GM12801 (cell line): ENCODE data around the gene CORO2A.

Source experiments
- TF ChIP-seq, protein P1 (sequence below): IDR thresholded peaks from one replicate; pipeline ENCODE4 v1.5.1; 2011; ENCODE audit warnings: control low read depth; ENCODE audit not compliant: insufficient read length; ENCODE audit errors: extremely low read depth

The CORO2A gene

DNA sequence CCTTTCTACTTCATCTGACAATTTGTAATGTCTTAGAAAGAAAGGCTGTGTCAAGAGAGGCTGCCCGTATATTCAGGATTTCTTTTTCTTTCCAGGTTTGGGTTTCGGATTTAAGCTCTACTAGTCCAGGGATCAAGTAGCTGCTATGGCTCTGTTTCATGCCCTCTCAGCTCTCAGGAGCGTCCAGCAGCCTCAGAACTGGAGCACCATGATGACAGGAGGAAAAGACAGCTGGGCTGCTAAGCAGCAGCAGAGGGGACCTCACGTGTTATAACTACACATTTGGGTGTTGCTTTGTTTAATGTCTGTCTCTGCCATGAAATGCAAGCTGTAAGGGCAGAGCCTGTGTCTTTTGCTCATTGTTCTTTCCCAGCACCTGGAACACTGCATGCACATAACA is 34.5 kb upstream of the CORO2A start:
- TF ChIP-seq, protein P1, sequence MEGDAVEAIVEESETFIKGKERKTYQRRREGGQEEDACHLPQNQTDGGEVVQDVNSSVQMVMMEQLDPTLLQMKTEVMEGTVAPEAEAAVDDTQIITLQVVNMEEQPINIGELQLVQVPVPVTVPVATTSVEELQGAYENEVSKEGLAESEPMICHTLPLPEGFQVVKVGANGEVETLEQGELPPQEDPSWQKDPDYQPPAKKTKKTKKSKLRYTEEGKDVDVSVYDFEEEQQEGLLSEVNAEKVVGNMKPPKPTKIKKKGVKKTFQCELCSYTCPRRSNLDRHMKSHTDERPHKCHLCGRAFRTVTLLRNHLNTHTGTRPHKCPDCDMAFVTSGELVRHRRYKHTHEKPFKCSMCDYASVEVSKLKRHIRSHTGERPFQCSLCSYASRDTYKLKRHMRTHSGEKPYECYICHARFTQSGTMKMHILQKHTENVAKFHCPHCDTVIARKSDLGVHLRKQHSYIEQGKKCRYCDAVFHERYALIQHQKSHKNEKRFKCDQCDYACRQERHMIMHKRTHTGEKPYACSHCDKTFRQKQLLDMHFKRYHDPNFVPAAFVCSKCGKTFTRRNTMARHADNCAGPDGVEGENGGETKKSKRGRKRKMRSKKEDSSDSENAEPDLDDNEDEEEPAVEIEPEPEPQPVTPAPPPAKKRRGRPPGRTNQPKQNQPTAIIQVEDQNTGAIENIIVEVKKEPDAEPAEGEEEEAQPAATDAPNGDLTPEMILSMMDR, result no peak

DNA sequence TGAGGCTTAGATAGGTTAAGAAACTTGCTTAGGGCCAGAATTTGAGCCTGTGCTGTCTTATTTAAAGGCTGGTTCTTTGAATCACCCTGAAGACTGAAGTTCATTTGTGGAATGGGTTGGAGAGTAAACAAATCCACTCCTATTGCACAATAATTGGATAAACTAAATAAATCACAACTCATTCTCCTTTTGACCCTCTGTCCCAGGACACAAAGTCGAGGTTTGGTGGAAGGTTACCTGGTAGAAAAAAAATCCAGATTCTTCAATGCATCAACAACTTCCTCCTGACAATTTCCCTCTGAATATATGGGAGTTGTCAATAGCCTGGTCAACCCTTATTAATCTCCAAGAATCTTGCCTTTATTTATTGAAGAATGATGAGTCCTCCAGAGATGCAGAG is 34.1 kb upstream of the CORO2A start:
- TF ChIP-seq, protein P1, result no peak

DNA sequence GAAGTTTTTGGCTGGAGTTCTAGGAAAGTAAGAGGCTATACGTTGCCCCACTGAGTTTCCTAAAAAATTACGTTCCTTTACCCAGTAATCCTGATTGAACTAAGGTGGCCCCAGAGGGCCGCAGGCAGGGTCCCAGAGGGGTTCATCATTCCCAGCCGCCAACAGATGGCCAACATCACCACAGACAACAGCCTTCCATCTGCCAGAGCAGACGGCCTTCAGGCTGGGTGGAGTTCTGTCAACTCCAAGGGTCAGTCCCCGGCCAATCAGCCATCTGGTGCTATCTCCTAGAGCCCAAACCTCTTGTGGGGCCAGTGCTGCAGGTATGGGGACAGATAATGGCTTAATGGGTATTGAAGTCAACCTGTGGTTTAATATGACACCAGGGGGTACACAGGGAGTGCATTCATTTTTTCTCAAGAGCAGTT is 32.6 kb upstream of the CORO2A start:
- TF ChIP-seq, protein P1, result no peak

- TF ChIP-seq, protein P1, result no peak
Observed at GRCh38 chr9:98222885-98223691, 30.7 kb upstream of the CORO2A start.

GRCh38 chr9:98220911-98221310 is 28.5 kb upstream of the CORO2A start:
- TF ChIP-seq, protein P1, result no peak

- TF ChIP-seq, protein P1, result no peak
Observed at GRCh38 chr9:98219794-98220370, 27.4 kb upstream of the CORO2A start.

GRCh38 chr9:98219364-98219716 is 26.9 kb upstream of the CORO2A start:
- TF ChIP-seq, protein P1, result no peak
